HuH-7 (cell line): ENCODE results near the gene MYO1E.
A peak's percentile ranks its signal among the peaks of the same experiment; 100 is the strongest.
"Not testable (repeated sequence)": the region's sequence is repeated elsewhere in the genome, so short reads cannot be mapped to it uniquely, and the experiment has no call there.

Experiments
- DNase-seq: peaks from one replicate; pipeline ENCODE4 v3.0.0; 2011; ENCODE audit warnings: low spot score

MYO1E gene

DNA sequence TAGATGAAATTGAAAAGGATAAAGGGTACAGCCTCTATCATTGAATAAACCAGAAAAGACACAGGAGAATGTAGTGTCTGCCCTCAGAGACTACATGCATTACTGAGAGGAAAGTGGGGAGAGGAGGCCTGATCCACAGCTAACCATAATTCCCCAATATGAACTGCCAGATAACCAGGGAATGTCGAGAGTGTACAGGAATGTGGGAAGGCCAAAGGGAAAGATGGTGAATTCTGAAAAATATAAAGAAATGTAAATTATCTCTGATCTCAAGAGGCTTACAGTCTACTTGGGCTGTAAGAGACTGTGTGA lies 22.3 kb downstream of the MYO1E start:
- no peak for DNase-seq

DNA sequence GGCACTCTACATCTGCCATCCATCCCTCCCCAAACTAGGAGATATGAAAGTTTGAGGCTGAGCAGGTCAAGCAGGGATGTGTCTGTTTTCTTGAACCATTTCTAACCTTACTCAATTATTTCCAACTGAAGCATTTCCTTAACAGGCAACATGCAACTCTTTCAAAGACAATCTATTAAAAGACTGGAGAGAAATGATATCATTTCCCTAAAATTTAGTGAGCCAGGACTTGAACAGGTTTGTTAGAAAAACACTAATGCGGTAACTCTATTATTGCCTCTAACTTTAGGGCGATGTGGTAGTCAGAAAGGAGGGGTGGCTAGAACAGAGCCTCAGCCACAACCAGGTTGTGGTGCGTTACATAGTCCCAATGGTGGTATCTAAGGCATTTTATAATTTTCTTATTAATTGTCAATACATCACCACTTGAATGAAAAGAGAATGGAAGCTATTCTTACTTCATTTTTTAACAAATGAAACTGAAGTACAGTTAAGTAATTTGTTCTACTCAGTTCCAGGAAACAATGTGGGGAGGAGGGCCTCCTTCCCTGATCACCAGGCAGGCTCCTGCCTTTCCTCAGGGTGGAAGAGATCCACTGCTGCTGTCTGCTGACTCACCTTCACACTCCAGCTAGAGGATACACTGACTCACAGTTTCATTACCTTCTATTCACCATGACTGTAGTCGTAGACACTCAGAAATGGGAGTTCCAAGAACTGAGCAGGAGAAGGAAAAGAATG lies 22.8 kb downstream of the MYO1E start:
- DNase-seq: no peak

DNA sequence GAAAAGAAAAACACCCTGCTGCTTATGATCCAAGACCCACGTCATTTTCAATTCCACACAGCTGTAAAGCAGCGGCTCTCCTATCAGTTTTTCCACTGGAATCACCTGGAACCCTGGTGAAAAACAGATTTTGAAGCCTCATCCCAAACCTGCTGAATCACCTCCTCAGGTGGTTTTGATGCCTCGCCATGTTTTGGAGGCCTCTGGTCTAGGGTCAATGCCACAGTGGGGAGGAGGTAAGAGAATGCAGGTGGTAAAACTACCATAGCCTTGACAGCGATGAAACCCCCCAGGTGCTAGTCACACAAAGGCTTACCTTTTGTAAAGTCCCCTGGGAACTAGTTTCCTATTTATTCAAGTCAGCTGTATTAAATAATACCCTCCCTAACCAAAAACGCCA lies 24.8 kb downstream of the MYO1E start:
- DNase-seq: no peak

DNA sequence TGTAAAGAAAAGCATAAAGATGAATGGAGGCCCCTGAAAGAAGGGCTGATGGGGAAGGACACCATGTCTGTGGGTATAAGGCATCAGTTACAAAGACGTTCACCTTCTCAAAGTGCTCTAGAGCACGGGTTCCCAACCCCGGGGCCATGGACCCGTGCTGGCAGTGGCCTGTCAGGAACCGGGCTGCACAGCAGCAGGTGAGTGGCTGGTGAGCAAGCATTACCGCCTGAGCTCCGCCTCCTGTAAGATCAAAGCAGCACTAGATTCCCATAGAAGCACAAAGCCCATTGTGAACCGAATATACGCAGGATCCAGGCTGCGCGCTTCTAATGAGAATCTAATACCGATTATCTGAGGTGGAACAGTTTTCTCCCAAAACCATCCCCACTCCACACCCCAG lies 25.7 kb downstream of the MYO1E start:
- DNase-seq: no peak

DNA sequence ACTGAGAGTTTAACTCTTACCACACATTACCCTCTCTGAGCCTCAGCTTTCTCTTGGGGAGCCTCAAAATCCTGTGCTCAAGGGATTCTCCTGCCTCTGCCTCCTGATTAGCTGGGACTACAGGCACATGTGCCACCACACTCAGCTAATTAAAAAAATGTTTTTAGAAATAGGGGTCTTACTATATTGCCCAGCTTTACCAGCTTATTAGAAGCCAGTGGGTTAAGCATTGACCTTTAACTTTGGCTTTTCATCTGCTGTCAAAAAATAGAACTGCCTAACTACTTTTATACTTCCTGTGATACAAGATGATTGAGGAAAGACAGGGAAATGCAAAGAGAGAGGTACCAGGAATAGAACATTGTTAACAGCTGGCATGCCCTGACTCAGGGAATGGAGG lies 27.3 kb downstream of the MYO1E start:
- DNase-seq: no peak

DNA sequence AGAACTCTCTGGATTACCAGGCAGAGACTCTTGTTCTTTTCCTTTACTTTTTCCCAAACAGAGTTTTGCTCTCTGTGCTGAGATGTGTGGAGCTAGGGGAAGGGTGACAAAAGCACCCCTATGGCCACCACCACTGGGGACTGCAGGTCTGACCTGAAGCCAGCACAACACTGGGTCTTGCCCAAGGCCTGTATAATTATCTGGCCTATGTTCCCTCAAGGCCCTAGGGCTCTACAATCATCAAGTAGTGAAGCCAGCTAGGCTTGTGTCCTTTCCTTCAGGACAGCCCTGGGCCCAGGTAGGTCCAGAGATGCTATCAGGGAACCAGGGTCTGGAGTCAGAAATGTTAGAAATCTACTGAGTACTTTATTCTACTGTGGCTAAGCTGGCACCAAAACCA lies 28.4 kb downstream of the MYO1E start:
- DNase-seq: no peak

DNA sequence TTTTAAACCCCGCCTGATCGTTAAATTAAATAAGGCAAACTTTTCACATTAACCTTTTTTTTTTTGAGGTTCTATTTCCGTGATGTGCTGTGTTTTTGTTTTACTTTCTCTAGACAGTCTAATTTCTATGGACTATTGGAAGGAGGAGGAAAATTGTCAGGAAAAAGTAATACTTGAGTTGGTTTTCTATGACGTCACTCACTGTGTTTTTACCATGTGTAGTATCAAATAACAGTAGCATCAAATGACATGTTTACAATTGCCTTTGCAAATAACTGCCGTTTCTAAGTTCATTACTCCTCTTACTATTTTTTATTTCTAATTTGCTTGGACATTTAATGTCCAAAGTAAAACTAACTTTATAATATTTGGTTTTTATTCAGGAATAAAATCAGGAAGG lies 32.3 kb downstream of the MYO1E start:
- DNase-seq: no peak

DNA sequence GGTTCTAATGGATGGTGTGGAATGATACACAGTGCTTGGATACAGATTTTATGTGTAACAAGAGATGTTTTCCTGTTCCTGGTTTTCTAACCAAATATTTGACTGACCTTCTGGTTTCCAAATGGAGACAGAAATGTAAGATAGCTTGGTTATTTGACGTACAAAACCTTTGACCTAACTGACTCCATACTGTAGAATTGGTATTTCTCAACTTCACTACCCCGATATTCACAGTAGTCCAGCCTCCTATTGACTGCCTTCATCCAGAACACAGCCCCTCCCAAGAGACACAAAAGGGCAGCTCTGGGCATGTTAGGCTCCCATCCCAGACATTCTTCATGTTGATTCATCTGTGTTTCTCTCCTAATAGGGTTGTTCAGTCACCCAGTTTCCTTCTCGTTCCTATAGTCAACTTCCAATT lies 33.4 kb downstream of the MYO1E start:
- peak; percentile 23 for DNase-seq

DNA sequence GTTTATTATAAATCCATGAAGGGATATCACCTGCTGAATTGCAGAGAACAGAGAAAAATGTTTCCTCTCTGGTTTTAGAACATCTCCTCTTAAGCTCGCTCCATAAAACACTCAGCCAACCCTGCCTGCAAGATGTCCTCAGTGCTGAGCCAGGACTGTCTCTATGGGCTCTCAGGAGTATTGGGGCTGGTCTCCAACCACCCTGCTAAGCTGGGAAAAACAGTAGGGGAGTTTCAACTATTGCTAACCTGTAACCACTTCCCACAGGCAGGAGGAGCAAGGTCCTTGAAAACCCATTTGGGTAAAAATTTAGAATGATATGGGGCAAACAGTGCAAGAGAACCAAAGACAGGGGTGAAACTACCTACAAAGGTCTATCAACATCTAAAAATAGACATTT lies 34.3 kb downstream of the MYO1E start:
- DNase-seq: no peak

DNA sequence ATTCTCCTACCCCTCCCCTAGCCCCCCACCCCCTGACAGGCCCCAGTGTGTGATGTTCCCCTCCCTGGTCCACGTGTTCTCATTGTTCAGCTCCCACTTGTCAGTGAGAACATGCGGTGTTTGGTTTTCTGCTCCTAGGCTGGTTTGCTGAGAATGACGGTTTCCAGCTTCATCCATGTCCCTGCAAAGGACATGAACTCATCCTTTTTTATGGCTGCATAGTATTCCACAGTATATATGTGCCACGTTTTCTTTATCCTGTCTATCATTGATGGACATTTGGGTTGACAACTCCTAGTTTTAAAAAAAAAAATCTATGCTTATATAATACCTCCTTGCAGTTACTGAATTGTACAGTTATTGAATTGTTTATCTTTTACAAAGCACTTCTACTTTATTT lies 35.9 kb downstream of the MYO1E start:
- not testable (repeated sequence) for DNase-seq

DNA sequence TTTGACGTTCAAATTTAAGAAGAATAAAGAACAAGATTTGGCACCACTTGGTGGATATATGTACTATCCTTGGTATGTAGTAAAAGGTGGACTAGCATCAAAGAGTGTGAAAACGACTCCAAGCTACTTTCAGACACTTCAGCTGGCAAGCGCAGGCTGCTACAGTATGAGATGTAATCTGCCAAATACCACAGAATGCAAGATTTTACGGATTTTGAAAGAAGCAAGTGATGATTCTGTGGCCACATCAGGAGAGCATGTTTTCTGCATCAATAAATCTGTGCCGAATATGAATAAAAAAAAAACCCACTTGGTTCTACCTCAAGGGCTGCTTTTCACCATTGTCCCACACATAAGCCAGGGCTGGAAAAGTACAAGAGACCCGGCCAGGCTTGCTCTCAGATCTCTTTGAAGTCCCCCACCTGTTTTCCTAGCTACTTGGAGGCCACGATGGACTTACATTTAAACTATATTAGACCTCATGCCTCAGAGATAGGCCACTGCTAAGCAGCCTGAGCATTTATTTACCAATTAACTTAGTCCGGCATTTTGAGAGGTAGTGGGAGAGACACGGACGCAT lies 37.4 kb downstream of the MYO1E start:
- DNase-seq: no peak

DNA sequence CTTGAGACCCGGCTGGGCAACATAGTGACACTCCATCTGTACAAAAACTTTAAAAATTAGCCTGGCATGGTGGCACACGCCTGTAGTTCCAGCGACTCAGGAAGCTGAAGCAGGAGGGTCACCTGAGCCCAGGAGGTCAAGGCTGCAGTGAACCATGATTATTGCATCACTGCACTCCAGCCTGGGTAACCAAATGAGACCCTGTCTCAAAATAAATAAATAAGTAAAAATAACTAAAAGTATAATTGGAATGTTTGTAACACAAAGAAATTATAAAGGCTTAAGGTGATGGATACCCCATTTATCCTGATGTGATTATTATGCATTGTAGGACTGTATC lies 38.6 kb downstream of the MYO1E start:
- no peak for DNase-seq

DNA sequence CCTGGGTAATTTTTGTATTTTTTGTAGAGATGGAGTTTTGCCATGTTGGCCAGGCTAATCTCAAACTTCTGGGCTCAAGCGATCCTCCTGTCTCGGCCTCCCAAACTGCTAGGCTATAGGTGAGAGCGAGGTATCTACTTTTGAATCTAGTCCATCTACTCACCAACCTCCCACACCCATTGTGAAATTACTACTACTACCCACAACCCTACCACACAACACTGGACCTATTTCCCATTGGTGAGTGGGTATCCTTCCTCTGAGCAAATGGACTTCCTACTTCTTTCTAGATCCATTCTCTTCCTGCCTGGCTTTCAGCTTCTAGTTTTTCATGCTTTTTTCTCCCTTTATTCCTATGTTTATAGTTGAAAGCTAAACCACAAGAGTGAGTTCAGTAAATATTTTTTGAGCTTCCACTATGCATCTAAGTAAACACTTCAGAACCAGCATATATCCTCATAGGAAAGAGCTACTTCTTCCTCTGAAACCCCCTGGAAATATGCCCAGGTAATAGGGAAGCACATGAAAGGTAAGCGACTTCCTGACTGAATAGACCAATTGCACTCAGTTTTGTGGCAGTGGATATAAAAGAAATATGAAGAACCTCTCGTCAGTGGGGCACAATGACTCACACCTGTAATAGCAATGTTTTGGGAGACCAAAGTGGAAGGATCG lies 39.1 kb downstream of the MYO1E start:
- no peak for DNase-seq

DNA sequence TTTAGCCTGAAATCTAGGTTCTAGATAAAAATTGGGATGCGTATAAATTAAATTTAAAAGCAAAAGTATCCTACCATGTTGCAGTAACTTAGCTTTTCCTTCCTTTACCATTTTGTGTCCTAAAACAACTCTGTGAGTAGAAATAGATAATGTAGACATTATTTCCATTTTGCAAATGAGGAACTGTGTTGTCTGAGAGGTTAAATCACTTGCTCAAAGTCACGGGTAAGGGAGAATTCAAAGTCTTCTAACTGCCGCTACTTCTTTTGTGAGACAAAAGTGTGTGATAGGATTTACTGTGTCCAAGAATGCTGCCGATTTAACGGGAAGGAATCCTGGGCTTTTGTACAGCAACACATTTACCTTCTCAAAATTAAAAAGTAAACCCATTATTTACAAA lies 40.7 kb downstream of the MYO1E start:
- DNase-seq: no peak

DNA sequence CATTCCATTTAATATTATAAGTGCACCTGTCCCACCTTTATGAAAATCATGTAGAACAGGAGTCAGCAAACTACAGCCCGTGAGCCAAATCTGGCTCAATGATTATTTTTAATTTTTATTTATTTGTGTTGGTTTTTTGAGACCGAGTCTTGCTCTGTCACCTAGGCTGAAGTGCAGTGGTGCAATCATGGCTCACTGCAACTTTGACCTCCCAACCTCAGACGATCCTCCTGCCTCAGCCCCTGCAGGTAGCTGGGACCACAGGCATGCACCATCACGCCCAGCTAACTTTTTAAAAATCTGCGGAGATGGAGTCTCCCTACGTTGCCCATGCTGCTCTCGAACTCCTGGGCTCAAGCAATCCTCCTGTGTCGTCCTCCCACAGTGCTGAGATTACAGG lies 42.0 kb downstream of the MYO1E start:
- no peak for DNase-seq

DNA sequence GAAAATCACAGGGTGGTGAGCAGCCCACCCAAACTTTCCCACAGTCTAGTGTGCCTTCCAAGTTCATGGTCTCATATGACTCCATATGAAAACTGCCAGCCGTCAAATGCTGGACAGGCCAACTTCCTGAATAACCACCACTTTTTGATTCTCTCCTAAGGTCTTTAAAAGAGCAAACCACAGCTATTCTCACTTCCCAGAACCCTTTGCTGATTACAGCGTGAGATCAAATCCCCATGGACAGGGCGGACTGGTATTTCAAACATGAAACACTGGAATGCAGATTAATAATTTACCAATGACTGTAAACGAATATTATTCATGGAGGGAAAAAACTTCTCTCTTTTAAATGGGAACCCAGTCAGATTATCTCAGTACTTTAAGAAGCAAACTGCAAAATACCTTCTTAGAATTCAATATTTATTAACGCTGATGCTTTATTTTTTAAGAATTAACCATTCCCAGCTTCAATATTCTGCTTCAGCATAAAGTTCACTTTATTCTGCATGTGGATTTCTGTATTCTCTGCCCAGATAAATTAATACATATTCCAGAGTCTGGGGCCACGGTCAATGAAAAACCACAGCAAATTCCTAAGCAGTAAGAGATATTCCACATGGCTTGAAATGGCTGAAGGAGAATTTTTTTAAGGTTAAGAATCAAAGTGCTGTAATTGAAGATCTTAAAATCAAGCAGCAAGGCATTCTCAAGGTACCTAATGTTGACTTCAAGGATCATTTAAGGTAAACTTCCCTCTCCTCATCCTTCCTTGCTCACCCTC lies 42.9 kb downstream of the MYO1E start:
- peak; percentile 37 for DNase-seq

DNA sequence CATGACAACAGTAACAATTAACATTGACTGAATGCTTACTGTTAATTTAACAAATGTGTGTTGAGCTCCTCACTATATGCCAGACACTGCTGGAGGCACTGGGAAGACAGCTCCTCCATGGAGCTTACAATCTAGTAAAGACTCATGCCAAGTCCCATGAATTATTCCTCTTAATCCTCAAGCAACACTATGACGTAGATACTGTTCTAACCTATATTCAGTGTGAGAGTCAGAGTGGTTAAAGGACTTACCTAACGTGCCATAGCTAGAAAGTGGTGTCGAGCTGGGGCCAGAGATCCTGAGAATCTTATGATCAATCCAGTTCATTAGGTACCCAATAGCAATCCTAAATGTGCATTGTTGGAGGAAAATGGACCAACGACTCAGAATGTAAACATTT lies 43.6 kb downstream of the MYO1E start:
- DNase-seq: no peak

DNA sequence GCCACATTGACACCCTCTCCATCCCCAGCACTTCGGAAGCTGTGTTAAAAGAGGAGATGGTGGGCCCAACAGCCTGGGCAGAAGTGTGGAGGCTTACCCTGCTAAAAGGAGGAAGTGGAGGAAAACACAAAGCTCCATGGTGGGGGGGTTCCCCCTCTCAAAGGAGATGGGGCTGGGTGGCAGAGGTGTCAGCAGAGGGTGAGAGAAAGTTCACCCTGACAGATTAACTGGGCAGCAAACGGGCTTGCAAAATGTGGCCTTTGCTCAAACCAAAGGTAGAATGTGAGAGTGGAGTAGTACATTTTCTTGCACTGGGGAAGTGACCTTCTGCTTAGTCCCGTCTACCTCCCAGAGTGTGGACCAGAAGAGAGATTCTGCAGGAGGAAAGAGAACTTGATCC lies 44.7 kb downstream of the MYO1E start:
- DNase-seq: no peak

DNA sequence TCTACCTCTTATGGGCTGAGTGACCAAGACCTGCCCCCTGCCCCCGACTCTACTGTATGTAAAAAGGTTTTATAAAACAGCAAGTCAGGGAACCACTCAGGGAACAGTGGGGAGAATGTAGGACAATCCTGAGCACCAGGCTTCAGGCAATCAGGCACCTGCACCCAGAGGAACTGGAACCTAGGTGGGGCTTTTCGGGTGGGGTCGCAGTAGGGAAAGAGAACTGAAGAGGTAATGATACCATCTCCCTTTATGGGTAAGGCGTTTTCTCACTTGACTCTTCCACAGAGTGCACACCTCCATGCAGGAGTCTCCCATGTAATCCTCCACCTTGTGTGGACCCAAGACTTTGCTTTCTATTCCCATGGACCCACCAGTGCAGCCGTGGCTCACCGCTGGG lies 45.8 kb downstream of the MYO1E start:
- DNase-seq: no peak

DNA sequence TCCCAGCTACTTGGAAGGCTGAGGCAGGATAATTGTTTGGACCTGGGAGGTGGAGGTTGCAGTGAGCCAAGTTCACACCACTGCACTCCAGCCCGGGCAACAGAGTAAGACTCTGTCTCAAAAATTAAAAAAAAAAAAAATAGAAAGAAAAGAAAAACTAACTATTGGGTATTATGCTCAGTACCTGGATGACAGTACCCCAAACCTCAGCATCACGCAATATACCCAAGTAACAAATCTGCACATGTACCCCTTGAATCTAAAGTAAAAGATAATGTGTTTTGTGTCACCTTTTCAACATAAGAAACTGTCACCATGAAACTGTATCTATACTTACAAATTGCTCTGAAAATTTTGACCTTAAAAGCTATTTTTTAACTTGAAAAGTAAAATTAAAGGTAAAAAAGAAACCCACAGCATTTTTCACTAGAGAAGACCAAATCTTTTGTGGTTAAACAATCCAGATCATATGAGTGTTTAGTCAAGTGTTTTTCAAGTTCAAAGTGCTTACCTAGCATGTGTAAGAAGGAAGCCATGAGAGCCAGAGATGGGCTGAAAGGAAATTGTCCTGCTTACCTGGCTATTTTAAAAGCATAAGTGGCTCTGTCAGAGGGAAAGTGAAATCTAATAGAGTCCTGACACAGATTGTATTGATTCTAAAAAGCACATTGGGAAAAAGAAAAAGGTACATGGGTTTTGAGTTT lies 50.5 kb downstream of the MYO1E start:
- DNase-seq: no peak

DNA sequence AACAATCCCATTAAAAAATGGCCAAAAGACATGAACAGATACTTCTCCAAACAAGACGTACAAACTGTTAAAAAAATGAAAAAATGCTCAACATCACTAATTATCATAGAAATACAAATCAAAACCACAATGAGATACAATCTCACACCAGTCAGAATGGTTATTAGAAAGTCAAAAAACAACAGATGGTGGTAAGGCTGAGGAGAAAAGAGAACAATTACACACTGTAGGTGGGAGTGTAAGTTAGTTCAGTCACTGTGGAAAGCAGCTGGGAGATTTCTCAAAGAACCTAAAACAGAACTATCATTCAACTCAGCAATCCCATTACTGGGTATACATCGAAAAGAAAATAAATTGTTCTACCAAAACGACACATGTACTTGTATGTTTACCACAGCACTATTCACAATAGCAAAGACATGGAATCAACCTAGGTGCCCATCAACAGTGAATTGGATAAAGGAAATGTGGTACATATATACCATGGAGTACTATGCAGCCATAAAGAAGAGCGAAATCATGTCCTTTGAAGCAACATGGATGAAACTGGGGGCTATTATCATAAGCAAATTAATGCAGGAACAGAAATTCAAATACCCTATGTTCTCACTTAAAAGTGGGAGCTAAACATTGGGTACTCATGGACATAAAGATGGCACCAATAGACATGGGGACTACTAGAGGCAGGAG lies 51.5 kb downstream of the MYO1E start:
- DNase-seq: no peak

DNA sequence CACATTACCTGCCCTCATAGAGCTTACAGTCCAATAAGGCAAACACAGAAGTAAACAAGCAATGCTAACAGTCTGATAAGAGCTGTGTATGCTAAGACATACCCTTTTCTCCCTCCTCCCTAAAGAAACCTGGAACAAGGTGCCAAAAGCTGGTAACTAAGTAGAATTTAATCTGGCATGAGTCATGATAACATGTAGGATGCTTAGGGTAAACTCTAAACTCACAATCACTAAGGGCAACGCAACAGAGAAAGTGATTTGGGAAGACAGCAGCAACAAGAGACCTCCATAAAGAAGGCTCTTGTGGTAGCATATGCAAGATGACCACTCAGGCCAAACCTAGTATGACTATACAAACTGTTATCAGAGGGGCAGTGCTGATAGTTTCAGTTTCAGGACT lies 55.5 kb downstream of the MYO1E start:
- DNase-seq: no peak
